ENCODE measurements around the gene APOB. TPM values are rescaled to one million over a fixed set of nuclear protein-coding genes. Genes with fewer than 3 reads are reported as not detected.
A peak's percentile ranks its signal among the peaks of the same experiment; 100 is the strongest.

The APOB gene
- total and polyA plus RNA-seq, 2 of the 13 experiments (the other 11 are each of a cell fraction or from before 2014, with no cell fraction given): 1,569 to 2,515 TPM

- TF ChIP-seq, protein P1, sequence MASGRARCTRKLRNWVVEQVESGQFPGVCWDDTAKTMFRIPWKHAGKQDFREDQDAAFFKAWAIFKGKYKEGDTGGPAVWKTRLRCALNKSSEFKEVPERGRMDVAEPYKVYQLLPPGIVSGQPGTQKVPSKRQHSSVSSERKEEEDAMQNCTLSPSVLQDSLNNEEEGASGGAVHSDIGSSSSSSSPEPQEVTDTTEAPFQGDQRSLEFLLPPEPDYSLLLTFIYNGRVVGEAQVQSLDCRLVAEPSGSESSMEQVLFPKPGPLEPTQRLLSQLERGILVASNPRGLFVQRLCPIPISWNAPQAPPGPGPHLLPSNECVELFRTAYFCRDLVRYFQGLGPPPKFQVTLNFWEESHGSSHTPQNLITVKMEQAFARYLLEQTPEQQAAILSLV (CRISPR knock-in tag; IDR thresholded peaks at IDR 0.05; ENCODE audit: borderline replicate concordance): 0 out of 2 replicates have a peak, but pooled peaks have one; percentile 19
- no peak for TF ChIP-seq FOXA1 (IDR thresholded peaks at IDR 0.05)
- TF ChIP-seq FOXA1 (CRISPR knock-in tag; IDR thresholded peaks at IDR 0.05): peak; percentile 5; the same call in 1 of the 2 replicates
- TF ChIP-seq ZBTB7B (CRISPR knock-in tag; IDR thresholded peaks at IDR 0.05): 0 out of 2 replicates have a peak, but pooled peaks have one; percentile 24
- TF ChIP-seq, protein P2, sequence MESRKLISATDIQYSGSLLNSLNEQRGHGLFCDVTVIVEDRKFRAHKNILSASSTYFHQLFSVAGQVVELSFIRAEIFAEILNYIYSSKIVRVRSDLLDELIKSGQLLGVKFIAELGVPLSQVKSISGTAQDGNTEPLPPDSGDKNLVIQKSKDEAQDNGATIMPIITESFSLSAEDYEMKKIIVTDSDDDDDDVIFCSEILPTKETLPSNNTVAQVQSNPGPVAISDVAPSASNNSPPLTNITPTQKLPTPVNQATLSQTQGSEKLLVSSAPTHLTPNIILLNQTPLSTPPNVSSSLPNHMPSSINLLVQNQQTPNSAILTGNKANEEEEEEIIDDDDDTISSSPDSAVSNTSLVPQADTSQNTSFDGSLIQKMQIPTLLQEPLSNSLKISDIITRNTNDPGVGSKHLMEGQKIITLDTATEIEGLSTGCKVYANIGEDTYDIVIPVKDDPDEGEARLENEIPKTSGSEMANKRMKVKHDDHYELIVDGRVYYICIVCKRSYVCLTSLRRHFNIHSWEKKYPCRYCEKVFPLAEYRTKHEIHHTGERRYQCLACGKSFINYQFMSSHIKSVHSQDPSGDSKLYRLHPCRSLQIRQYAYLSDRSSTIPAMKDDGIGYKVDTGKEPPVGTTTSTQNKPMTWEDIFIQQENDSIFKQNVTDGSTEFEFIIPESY (CRISPR knock-in tag; IDR thresholded peaks at IDR 0.05): peak; percentile 91
- peak; percentile 21; the same call in 1 of the 2 replicates for TF ChIP-seq ZC3H13 (CRISPR knock-in tag; IDR thresholded peaks at IDR 0.05)
- 0 out of 2 replicates have a peak, but pooled peaks have one; percentile 31 for TF ChIP-seq ARID2 (CRISPR knock-in tag; IDR thresholded peaks at IDR 0.05; ENCODE audit: borderline replicate concordance)
- TF ChIP-seq, protein P3, sequence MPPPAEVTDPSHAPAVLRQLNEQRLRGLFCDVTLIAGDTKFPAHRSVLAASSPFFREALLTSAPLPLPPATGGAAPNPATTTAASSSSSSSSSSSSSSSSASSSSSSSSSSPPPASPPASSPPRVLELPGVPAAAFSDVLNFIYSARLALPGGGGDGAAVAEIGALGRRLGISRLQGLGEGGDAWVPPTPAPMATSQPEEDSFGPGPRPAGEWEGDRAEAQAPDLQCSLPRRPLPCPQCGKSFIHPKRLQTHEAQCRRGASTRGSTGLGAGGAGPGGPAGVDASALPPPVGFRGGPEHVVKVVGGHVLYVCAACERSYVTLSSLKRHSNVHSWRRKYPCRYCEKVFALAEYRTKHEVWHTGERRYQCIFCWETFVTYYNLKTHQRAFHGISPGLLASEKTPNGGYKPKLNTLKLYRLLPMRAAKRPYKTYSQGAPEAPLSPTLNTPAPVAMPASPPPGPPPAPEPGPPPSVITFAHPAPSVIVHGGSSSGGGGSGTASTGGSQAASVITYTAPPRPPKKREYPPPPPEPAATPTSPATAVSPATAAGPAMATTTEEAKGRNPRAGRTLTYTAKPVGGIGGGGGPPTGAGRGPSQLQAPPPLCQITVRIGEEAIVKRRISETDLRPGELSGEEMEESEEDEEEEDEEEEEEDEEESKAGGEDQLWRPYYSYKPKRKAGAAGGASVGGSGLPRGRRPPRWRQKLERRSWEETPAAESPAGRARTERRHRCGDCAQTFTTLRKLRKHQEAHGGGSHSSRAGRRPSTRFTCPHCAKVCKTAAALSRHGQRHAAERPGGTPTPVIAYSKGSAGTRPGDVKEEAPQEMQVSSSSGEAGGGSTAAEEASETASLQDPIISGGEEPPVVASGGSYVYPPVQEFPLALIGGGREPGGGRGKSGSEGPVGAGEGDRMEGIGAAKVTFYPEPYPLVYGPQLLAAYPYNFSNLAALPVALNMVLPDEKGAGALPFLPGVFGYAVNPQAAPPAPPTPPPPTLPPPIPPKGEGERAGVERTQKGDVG (CRISPR knock-in tag; IDR thresholded peaks at IDR 0.05; ENCODE audit: borderline replicate concordance): peak; percentile 72; the same call in 1 of the 2 replicates
- TF ChIP-seq ZBTB38 (CRISPR knock-in tag; IDR thresholded peaks at IDR 0.05): peak; percentile 98
- TF ChIP-seq SNAPC2 (CRISPR knock-in tag; IDR thresholded peaks at IDR 0.05): 0 out of 2 replicates have a peak, but pooled peaks have one; percentile 21
- no peak for TF ChIP-seq NCOA1 (CRISPR knock-in tag; IDR thresholded peaks at IDR 0.05)
- no peak for TF ChIP-seq POLR2A (IDR thresholded peaks at IDR 0.05; ENCODE audit: insufficient read depth in 1 of 2, low read depth in 2 of 2, low read length in 2 of 2)
- TF ChIP-seq CENPT (CRISPR knock-in tag; IDR thresholded peaks at IDR 0.05; ENCODE audit: low read depth): peak; percentile 24; the same call in 1 of the 2 replicates
- 0 out of 2 replicates have a peak, but pooled peaks have one; percentile 59 for TF ChIP-seq ETV6 (CRISPR knock-in tag; conservative IDR thresholded peaks at IDR 0.05)
- no peak for TF ChIP-seq HNRNPUL1 (IDR thresholded peaks at IDR 0.05; ENCODE audit: low read depth, low read length)
- 0 out of 2 replicates have a peak, but pooled peaks have one; percentile 44 for TF ChIP-seq DNMT1 (CRISPR knock-in tag; IDR thresholded peaks at IDR 0.05)
- no peak for TF ChIP-seq ZBTB7A (CRISPR knock-in tag; IDR thresholded peaks at IDR 0.05)
Observed at GRCh38 chr2:21044694-21045371, 960 bp upstream of the APOB start (continued).

All from HepG2 (cell line).